ENCODE measurements around the gene HRK. TPM values are rescaled to one million over a fixed set of nuclear protein-coding genes. Genes with fewer than 3 reads are reported as not detected.

HRK gene
- total RNA-seq, 2 experiments from 2014 or later, result not detected

- peak; percentile 84 for DNase-seq
- no peaks in the 10 kb centered on the region for H3K27me3 Mint-ChIP-seq
- ATAC-seq, result peak; percentile 95
- H3K4me1 Mint-ChIP-seq, result peaks cover 65% of the 10 kb centered on the region
- H3K9me3 Mint-ChIP-seq (ENCODE audit: low read depth), result no peaks in the 10 kb centered on the region
- CTCF ChIA-PET, result interaction anchor here (0.8 to 1.9 kb wide), 8 partner anchors 9 to 213 kb away, joined by 3 to 6 read pairs (median 4); partner anchors contain the start of gene TESC
- peaks cover 22% of the 10 kb centered on the region for H3K36me3 Mint-ChIP-seq
- peak overlapping the region; percentile 65 for H3K27ac Mint-ChIP-seq
- peak overlapping the region; percentile 8 for H3K4me3 Mint-ChIP-seq
Observed at GRCh38 chr12:116916714-116917114, 35.5 kb upstream of the HRK start.

- DNase-seq (no peak), ATAC-seq (no peak)
- Mint-ChIP-seq H3K4me1 (peaks cover 65% of the 10 kb centered on the region), H3K9me3 (ENCODE audit: low read depth) (no peaks in the 10 kb centered on the region), H3K36me3 (peaks cover 22% of the 10 kb centered on the region), H3K27ac (peak overlapping the region; percentile 65), H3K4me3 (no peak overlapping the region), H3K27me3 (no peaks in the 10 kb centered on the region)
- CTCF ChIA-PET, result interaction anchor here (0.7 to 1.9 kb wide), 9 partner anchors 8 to 617 kb away, joined by 3 to 6 read pairs (median 3); partner anchors contain the start of gene TESC
Observed at GRCh38 chr12:116916122-116916521, 34.9 kb upstream of the HRK start.

- ATAC-seq (no peak), DNase-seq (no peak)
- Mint-ChIP-seq H3K36me3 (peaks cover 22% of the 10 kb centered on the region), H3K4me3 (no peak overlapping the region), H3K4me1 (peaks cover 60% of the 10 kb centered on the region), H3K27ac (no peak overlapping the region), H3K27me3 (peaks cover 2% of the 10 kb centered on the region), H3K9me3 (ENCODE audit: low read depth) (no peaks in the 10 kb centered on the region)
- CTCF ChIA-PET, result interaction anchor here (0.7 to 1.1 kb wide), 2 partner anchors 242 to 616 kb away, joined by 3 read pairs; no protein-coding TSS in a partner anchor
Observed at GRCh38 chr12:116915326-116915725, 34.1 kb upstream of the HRK start.

GRCh38 chr12:116910645-116911451, 29.6 kb upstream of the HRK start, which contains the start of gene FBXW8:
TSS of gene FBXW8 (plus strand) at chr12:116910950. CDS start at chr12:116911038, 88 bp downstream.
- Mint-ChIP-seq H3K4me3 (peak within 1 kb of the TSS; percentile 83), H3K27ac (peak within 1 kb of the TSS; percentile 69), H3K27me3 (peaks cover 28% of the 10 kb centered on the region), H3K36me3 (peaks cover 12% of the 10 kb centered on the region), H3K4me1 (peaks cover 29% of the 10 kb centered on the region), H3K9me3 (ENCODE audit: low read depth) (no peaks in the 10 kb centered on the region)
- peak; percentile 92 for ATAC-seq
- CTCF ChIA-PET, result interaction anchor here (1.8 to 2.2 kb wide), 2 partner anchors 9 to 13 kb away, joined by 4 to 6 read pairs; no protein-coding TSS in a partner anchor
- DNase-seq, result peak; percentile 79

- Mint-ChIP-seq H3K36me3 (peaks cover 12% of the 10 kb centered on the region), H3K9me3 (ENCODE audit: low read depth) (no peaks in the 10 kb centered on the region), H3K27ac (peak overlapping the region; percentile 69), H3K4me1 (peaks cover 25% of the 10 kb centered on the region), H3K4me3 (peak overlapping the region; percentile 83), H3K27me3 (peaks cover 32% of the 10 kb centered on the region)
- CTCF ChIA-PET, result interaction anchor here (1.8 kb wide), 1 partner anchor 10 kb away, joined by 4 read pairs; no protein-coding TSS in a partner anchor
- DNase-seq (no peak), ATAC-seq (no peak)
Observed at GRCh38 chr12:116910280-116910644, 29.0 kb upstream of the HRK start.

- H3K4me3 Mint-ChIP-seq, result no peak overlapping the region
- DNase-seq, result no peak
- CTCF ChIA-PET, result interaction anchor here (1.2 kb wide), 1 partner anchor 56 kb away, joined by 3 read pairs; no protein-coding TSS in a partner anchor
- H3K27me3 Mint-ChIP-seq, result peaks cover 55% of the 10 kb centered on the region
- H3K36me3 Mint-ChIP-seq, result no peaks in the 10 kb centered on the region
- H3K4me1 Mint-ChIP-seq, result peaks cover 5% of the 10 kb centered on the region
- ATAC-seq, result no peak
- H3K27ac Mint-ChIP-seq, result no peak overlapping the region
- no peaks in the 10 kb centered on the region for H3K9me3 Mint-ChIP-seq (ENCODE audit: low read depth)
Observed at GRCh38 chr12:116906285-116906684, 25.0 kb upstream of the HRK start.

- no peak for DNase-seq
- no peak overlapping the region for H3K4me3 Mint-ChIP-seq
- ATAC-seq, result no peak
- H3K27me3 Mint-ChIP-seq, result peaks cover 69% of the 10 kb centered on the region
- no peaks in the 10 kb centered on the region for H3K9me3 Mint-ChIP-seq (ENCODE audit: low read depth)
- no peaks in the 10 kb centered on the region for H3K36me3 Mint-ChIP-seq
- CTCF ChIA-PET, result no interaction called here
- no peaks in the 10 kb centered on the region for H3K4me1 Mint-ChIP-seq
- no peak overlapping the region for H3K27ac Mint-ChIP-seq
Observed at GRCh38 chr12:116903818-116904217, 22.6 kb upstream of the HRK start.

- no peak for ATAC-seq
- H3K36me3 Mint-ChIP-seq, result no peaks in the 10 kb centered on the region
- peaks cover 66% of the 10 kb centered on the region for H3K27me3 Mint-ChIP-seq
- H3K4me1 Mint-ChIP-seq, result no peaks in the 10 kb centered on the region
- no peak overlapping the region for H3K27ac Mint-ChIP-seq
- CTCF ChIA-PET, result no interaction called here
- DNase-seq, result no peak
- H3K4me3 Mint-ChIP-seq, result no peak overlapping the region
- no peaks in the 10 kb centered on the region for H3K9me3 Mint-ChIP-seq (ENCODE audit: low read depth)
Observed at GRCh38 chr12:116901612-116902011, 20.4 kb upstream of the HRK start.

GRCh38 chr12:116898669-116899068, 17.4 kb upstream of the HRK start:
- H3K36me3 Mint-ChIP-seq, result no peaks in the 10 kb centered on the region
- H3K9me3 Mint-ChIP-seq (ENCODE audit: low read depth), result no peaks in the 10 kb centered on the region
- CTCF ChIA-PET, result no interaction called here
- no peak overlapping the region for H3K27ac Mint-ChIP-seq
- DNase-seq, result no peak
- no peak overlapping the region for H3K4me3 Mint-ChIP-seq
- no peak for ATAC-seq
- H3K27me3 Mint-ChIP-seq, result peaks cover 58% of the 10 kb centered on the region
- H3K4me1 Mint-ChIP-seq, result no peaks in the 10 kb centered on the region

- CTCF ChIA-PET, result interaction anchor here (0.7 to 0.8 kb wide), 2 partner anchors 10 to 30 kb away, joined by 3 read pairs; no protein-coding TSS in a partner anchor
- ATAC-seq (no peak), DNase-seq (no peak)
- Mint-ChIP-seq H3K9me3 (ENCODE audit: low read depth) (no peaks in the 10 kb centered on the region), H3K36me3 (no peaks in the 10 kb centered on the region), H3K4me3 (no peak overlapping the region), H3K27ac (no peak overlapping the region), H3K4me1 (no peaks in the 10 kb centered on the region), H3K27me3 (peaks cover 57% of the 10 kb centered on the region)
Observed at GRCh38 chr12:116897476-116897875, 16.2 kb upstream of the HRK start.

GRCh38 chr12:116896411-116896924, 15.2 kb upstream of the HRK start:
- Mint-ChIP-seq H3K4me3 (no peak overlapping the region), H3K36me3 (no peaks in the 10 kb centered on the region), H3K9me3 (ENCODE audit: low read depth) (no peaks in the 10 kb centered on the region), H3K27me3 (peaks cover 51% of the 10 kb centered on the region), H3K27ac (no peak overlapping the region), H3K4me1 (no peaks in the 10 kb centered on the region)
- no peak for DNase-seq
- no peak for ATAC-seq
- CTCF ChIA-PET, result interaction anchor here (0.7 kb wide), 1 partner anchor 51 kb away, joined by 3 read pairs; no protein-coding TSS in a partner anchor

GRCh38 chr12:116894913-116895312, 13.7 kb upstream of the HRK start:
- Mint-ChIP-seq H3K4me1 (no peaks in the 10 kb centered on the region), H3K4me3 (no peak overlapping the region), H3K27ac (no peak overlapping the region), H3K9me3 (ENCODE audit: low read depth) (no peaks in the 10 kb centered on the region), H3K36me3 (no peaks in the 10 kb centered on the region), H3K27me3 (peaks cover 39% of the 10 kb centered on the region)
- CTCF ChIA-PET, result no interaction called here
- ATAC-seq (no peak), DNase-seq (no peak)

GRCh38 chr12:116892349-116893140, 11.3 kb upstream of the HRK start:
- DNase-seq (no peak), ATAC-seq (no peak)
- no peaks in the 10 kb centered on the region for H3K36me3 Mint-ChIP-seq
- peaks cover 38% of the 10 kb centered on the region for H3K27me3 Mint-ChIP-seq
- H3K4me1 Mint-ChIP-seq, result no peaks in the 10 kb centered on the region
- H3K9me3 Mint-ChIP-seq (ENCODE audit: low read depth), result no peaks in the 10 kb centered on the region
- no peak overlapping the region for H3K27ac Mint-ChIP-seq
- H3K4me3 Mint-ChIP-seq, result no peak overlapping the region
- CTCF ChIA-PET, result no interaction called here

Measured in activated CD8-positive, alpha-beta memory T cell treated with anti-CD3 and anti-CD28 coated beads, Interleukin-2, amount 10 ng/mL, durations not matched to agents 7 days and 5 days (primary cell).